Transverse colon (tissue), 4 donors: ENCODE measurements around the gene NEK11.

ENCODE experiments used
- EP300 ChIP-seq: sonication (generic); formaldehyde crosslinking; IDR thresholded peaks from one replicate; pipeline ENCODE4 v1.6.1; 2017; ENCODE audit warnings: antibody characterized with exemption, low read depth
- POLR2A ChIP-seq: fragments of 450-650 bp; IDR thresholded peaks from one replicate; pipeline ENCODE4 v1.6.1; 2016; ENCODE audit warnings: antibody characterized with exemption, mild to moderate bottlenecking, moderate library complexity
- POLR2AphosphoS5 ChIP-seq, 3 donors: sonication (generic); formaldehyde crosslinking; IDR thresholded peaks; one replicate each; pipeline ENCODE4 v1.6.1; 2016; ENCODE audit warnings: antibody characterized with exemption in 3 of 3
- TF ChIP-seq, protein P1 (sequence below), 5 experiments: fragments of 200-600 bp in 3 of 5; fragments of 450-650 bp in 2 of 5; sonication (generic) in 3 of 5; IDR thresholded peaks; 1 replicate in 2 of 5; 2 replicates in 3 of 5; pipeline ENCODE4 v1.5.1; 2016 to 2017; ENCODE audit warnings: antibody characterized with exemption in 5 of 5, inconsistent platforms in 3 of 5, mild to moderate bottlenecking in 2 of 5, moderate library complexity in 1 of 5

DNA sequence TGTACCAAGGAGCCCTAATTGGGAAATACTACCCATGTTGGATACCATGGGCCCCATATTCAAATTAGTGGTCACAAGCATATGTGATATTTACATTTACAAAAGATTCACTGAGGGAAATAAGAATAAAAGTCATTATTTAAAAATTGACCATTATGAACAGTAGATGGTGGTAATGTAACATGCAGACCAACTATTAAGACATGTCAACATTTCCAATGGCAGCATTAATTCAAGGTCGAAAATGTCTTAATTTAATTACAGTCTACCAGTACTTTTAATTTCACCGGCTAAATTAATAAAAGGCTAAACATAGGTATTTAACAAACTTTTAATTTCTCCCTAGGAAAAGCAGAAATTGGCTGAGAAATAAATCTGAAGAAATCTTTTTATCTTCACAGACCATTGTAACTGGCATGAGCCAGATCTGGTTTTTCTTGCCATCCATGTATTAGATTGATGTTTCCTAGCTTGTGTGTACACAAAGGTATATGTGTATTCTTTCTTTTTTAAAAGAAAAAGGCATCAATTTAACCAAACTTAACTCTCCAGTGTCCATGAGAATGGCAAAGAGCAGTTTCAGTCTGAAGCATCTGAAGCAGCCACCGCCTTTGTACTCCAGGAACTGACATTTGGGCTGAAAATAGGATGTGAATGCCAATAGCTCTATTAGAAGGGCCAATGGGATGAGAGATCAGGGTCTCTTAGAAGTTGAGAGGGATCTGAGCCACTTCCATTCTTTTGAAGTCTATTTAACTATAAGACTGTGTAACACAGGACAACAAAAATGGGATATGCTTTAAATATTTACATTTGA lies 26.6 kb downstream of the NEK11 start:
- TF ChIP-seq, protein P1, sequence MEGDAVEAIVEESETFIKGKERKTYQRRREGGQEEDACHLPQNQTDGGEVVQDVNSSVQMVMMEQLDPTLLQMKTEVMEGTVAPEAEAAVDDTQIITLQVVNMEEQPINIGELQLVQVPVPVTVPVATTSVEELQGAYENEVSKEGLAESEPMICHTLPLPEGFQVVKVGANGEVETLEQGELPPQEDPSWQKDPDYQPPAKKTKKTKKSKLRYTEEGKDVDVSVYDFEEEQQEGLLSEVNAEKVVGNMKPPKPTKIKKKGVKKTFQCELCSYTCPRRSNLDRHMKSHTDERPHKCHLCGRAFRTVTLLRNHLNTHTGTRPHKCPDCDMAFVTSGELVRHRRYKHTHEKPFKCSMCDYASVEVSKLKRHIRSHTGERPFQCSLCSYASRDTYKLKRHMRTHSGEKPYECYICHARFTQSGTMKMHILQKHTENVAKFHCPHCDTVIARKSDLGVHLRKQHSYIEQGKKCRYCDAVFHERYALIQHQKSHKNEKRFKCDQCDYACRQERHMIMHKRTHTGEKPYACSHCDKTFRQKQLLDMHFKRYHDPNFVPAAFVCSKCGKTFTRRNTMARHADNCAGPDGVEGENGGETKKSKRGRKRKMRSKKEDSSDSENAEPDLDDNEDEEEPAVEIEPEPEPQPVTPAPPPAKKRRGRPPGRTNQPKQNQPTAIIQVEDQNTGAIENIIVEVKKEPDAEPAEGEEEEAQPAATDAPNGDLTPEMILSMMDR (IDR thresholded peaks at IDR 0.05) = no peak
- TF ChIP-seq POLR2A (no peak), EP300 (no peak), POLR2AphosphoS5 (IDR thresholded peaks at IDR 0.05) (no peak)
